CD14-positive monocyte (primary cell): ENCODE measurements around the gene IPO9. TPM values are rescaled to one million over a fixed set of nuclear protein-coding genes. Genes with fewer than 3 reads are reported as not detected.
A peak's percentile ranks its signal among the peaks of the same experiment; 100 is the strongest.

Experiments
- DNase-seq, 3 donors: peaks; one replicate each; pipeline ENCODE4 v3.0.0-alpha.2; 2011 to 2022
- H2AFZ ChIP-seq: 2 replicates; pipeline ENCODE4 v1.6.0; 2012; ENCODE audit warnings: mild to moderate bottlenecking, low read depth, low read length, inconsistent platforms; ENCODE audit not compliant: insufficient read depth, poor library complexity, severe bottlenecking
- H3K27ac ChIP-seq, 2 donors: 1 replicate in 1 of 2; 2 replicates in 1 of 2; pipeline ENCODE4 v1.5.1; 2012 to 2013; ENCODE audit warnings: low read length in 2 of 2, control low read depth in 1 of 2, inconsistent platforms in 1 of 2, low read depth in 1 of 2, mild to moderate bottlenecking in 1 of 2
- H3K27me3 ChIP-seq, 2 donors: one replicate each; pipeline versions ENCODE4 v1.6.0 to v1.6.1; 2011 to 2013; ENCODE audit warnings: low read length in 2 of 2; ENCODE audit not compliant: control insufficient read depth in 2 of 2, insufficient read depth in 2 of 2
- H3K36me3 ChIP-seq, 2 donors: replicated peaks in 1 of 2; 1 replicate in 1 of 2; 2 replicates in 1 of 2; pipeline versions ENCODE4 v1.5.1 to v1.6.1; 2012 to 2013; ENCODE audit warnings: low read length in 2 of 2, control low read depth in 1 of 2, inconsistent platforms in 1 of 2, mild to moderate bottlenecking in 1 of 2; ENCODE audit not compliant: insufficient read depth in 2 of 2, control insufficient read depth in 1 of 2
- H3K4me1 ChIP-seq, 2 donors: 1 replicate in 1 of 2; 2 replicates in 1 of 2; pipeline versions ENCODE4 v1.5.1 to v1.6.1; 2012 to 2013; ENCODE audit warnings: low read length in 2 of 2, control low read depth in 1 of 2, inconsistent platforms in 1 of 2, mild to moderate bottlenecking in 1 of 2, moderate library complexity in 1 of 2; ENCODE audit not compliant: insufficient read depth in 2 of 2, control insufficient read depth in 1 of 2
- H3K4me2 ChIP-seq: replicated peaks from 2 replicates; pipeline ENCODE3; 2012; ENCODE audit warnings: low read length, moderate library complexity, mild to moderate bottlenecking; ENCODE audit not compliant: poor library complexity, severe bottlenecking; ENCODE audit errors: extremely low read depth
- H3K4me3 ChIP-seq, 3 experiments: fragments of 200-600 bp in 1 of 3; sonication (generic) in 1 of 3; replicated peaks in 1 of 3; 1 replicate in 2 of 3; 2 replicates in 1 of 3; pipeline ENCODE4 v1.5.1; 2011 to 2013; ENCODE audit warnings: low read length in 3 of 3, mild to moderate bottlenecking in 3 of 3, control low read depth in 2 of 3, low read depth in 2 of 3, inconsistent platforms in 1 of 3, moderate library complexity in 1 of 3
- H3K79me2 ChIP-seq: 2 replicates; pipeline ENCODE4 v1.6.0; 2012; ENCODE audit warnings: mild to moderate bottlenecking, control low read depth, inconsistent platforms, low read length, moderate library complexity; ENCODE audit not compliant: insufficient read depth
- H3K9ac ChIP-seq: 2 replicates; pipeline ENCODE4 v1.6.0; 2017; ENCODE audit warnings: low read length, mild to moderate bottlenecking; ENCODE audit not compliant: insufficient read depth, poor library complexity, severe bottlenecking
- H3K9me3 ChIP-seq, 2 donors: replicated peaks in 1 of 2; 1 replicate in 1 of 2; 2 replicates in 1 of 2; pipeline versions ENCODE4 v1.5.1 to v1.6.1; 2012 to 2013; ENCODE audit warnings: low read length in 2 of 2, control low read depth in 1 of 2; ENCODE audit not compliant: control insufficient read depth in 1 of 2, insufficient read depth in 1 of 2
- H4K20me1 ChIP-seq: 2 replicates; pipeline ENCODE4 v1.6.0; 2012; ENCODE audit warnings: mild to moderate bottlenecking, low read length, control low read depth, moderate library complexity; ENCODE audit not compliant: insufficient read depth
- H3K27ac Mint-ChIP-seq, 7 donors: one replicate each; pipeline ENCODE4 v1.8.0; 2020; ENCODE audit warnings: mild to moderate bottlenecking in 7 of 7, mixed read lengths in 7 of 7, moderate library complexity in 6 of 7, inconsistent platforms in 2 of 7
- H3K27me3 Mint-ChIP-seq, 3 donors: one replicate each; pipeline ENCODE4 v1.8.0; 2021 to 2022; ENCODE audit warnings: low read depth in 3 of 3, mild to moderate bottlenecking in 3 of 3, mixed read lengths in 3 of 3, moderate library complexity in 3 of 3, inconsistent platforms in 1 of 3
- H3K36me3 Mint-ChIP-seq, 2 donors: one replicate each; pipeline ENCODE4 v1.8.0; 2020; ENCODE audit warnings: mixed read lengths in 2 of 2, inconsistent platforms in 1 of 2, mild to moderate bottlenecking in 1 of 2
- H3K4me1 Mint-ChIP-seq: one replicate; pipeline ENCODE4 v1.8.0; 2020; ENCODE audit warnings: mild to moderate bottlenecking, mixed read lengths
- H3K4me3 Mint-ChIP-seq, 2 donors: one replicate each; pipeline ENCODE4 v1.8.0; 2020; ENCODE audit warnings: mild to moderate bottlenecking in 2 of 2, mixed read lengths in 2 of 2, moderate library complexity in 1 of 2
- H3K9me3 Mint-ChIP-seq, 7 donors: one replicate each; pipeline ENCODE4 v1.8.0; 2020 to 2022; ENCODE audit warnings: mixed read lengths in 7 of 7, mild to moderate bottlenecking in 6 of 7, moderate library complexity in 6 of 7, inconsistent platforms in 2 of 7
- WGBS: methylation state at CpG from one replicate; pipeline ENCODE4 v1.1.5; 2013; ENCODE audit warnings: missing lambda C conversion rate; ENCODE audit not compliant: insufficient coverage; 5-methylcytosine and 5-hydroxymethylcytosine counted together
- intact Hi-C, 2 donors: fragments of 100-400 bp; cut with micrococcal nuclease; formaldehyde crosslinking; loops; one replicate each; pipeline versions ENCODE4 v1.15.0 to v1.15.1; 2023
- polyA plus RNA-seq, 3 donors: library from polyadenylated mRNA; depleted of rRNA in 1 of 3; unstranded in 2 of 3; stranded (reverse) in 1 of 3; fragments of 300-500 nt in 2 of 3; fragments of >200 nt in 1 of 3; fragmentation: Illumina TruSeq in 2 of 3; gene quantifications; 1 replicate in 2 of 3; 2 replicates in 1 of 3; pipeline ENCODE4 v1.2.3, GENCODE V29; 2012 to 2021
- TF ChIP-seq, protein P1 (sequence below): fragments of 200-600 bp; IDR thresholded peaks from one replicate; pipeline ENCODE4 v1.8.0; 2022; ENCODE audit warnings: antibody characterized with exemption, mild to moderate bottlenecking

Gene IPO9
- polyA plus RNA-seq, 3 donors, result 11.3 to 12.6 (median 12.0) TPM

GRCh38 chr1:201895120-201895665 lies 66.2 kb downstream of the IPO9 start:
- Mint-ChIP-seq H3K27ac (no peak overlapping the region), H3K36me3 (no peaks in the 10 kb centered on the region), H3K27me3 (peaks cover 9 to 15% (median 12%) of the 10 kb centered on the region in 3 donors), H3K4me3 (no peak overlapping the region), H3K9me3 (peaks cover 0 to 1% (median 0%) of the 10 kb centered on the region in 7 donors), H3K4me1 (peaks cover 6% of the 10 kb centered on the region)
- Histone ChIP-seq H2AFZ (no peak overlapping the region), H3K9ac (no peak overlapping the region), H3K36me3 (no peaks in the 10 kb centered on the region), H3K4me2 (no peak overlapping the region), H3K4me3 (no peak overlapping the region), H4K20me1 (no peaks in the 10 kb centered on the region), H3K27ac (no peak overlapping the region), H3K9me3 (no peaks in the 10 kb centered on the region), H3K79me2 (no peaks in the 10 kb centered on the region), H3K27me3 (peaks cover under 1 to 13% of the 10 kb centered on the region in 2 donors), H3K4me1 (no peaks in the 10 kb centered on the region)
- TF ChIP-seq, protein P1, sequence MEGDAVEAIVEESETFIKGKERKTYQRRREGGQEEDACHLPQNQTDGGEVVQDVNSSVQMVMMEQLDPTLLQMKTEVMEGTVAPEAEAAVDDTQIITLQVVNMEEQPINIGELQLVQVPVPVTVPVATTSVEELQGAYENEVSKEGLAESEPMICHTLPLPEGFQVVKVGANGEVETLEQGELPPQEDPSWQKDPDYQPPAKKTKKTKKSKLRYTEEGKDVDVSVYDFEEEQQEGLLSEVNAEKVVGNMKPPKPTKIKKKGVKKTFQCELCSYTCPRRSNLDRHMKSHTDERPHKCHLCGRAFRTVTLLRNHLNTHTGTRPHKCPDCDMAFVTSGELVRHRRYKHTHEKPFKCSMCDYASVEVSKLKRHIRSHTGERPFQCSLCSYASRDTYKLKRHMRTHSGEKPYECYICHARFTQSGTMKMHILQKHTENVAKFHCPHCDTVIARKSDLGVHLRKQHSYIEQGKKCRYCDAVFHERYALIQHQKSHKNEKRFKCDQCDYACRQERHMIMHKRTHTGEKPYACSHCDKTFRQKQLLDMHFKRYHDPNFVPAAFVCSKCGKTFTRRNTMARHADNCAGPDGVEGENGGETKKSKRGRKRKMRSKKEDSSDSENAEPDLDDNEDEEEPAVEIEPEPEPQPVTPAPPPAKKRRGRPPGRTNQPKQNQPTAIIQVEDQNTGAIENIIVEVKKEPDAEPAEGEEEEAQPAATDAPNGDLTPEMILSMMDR, result no peak
- WGBS, result 80% methylated on average over 4 of the region's 7 CpGs
- intact Hi-C loops, result loop anchor here in 1 of 2 donors (5.0 kb wide), 1 partner anchor 77 kb away; no protein-coding TSS in a partner anchor
- DNase-seq, result no peak

DNA sequence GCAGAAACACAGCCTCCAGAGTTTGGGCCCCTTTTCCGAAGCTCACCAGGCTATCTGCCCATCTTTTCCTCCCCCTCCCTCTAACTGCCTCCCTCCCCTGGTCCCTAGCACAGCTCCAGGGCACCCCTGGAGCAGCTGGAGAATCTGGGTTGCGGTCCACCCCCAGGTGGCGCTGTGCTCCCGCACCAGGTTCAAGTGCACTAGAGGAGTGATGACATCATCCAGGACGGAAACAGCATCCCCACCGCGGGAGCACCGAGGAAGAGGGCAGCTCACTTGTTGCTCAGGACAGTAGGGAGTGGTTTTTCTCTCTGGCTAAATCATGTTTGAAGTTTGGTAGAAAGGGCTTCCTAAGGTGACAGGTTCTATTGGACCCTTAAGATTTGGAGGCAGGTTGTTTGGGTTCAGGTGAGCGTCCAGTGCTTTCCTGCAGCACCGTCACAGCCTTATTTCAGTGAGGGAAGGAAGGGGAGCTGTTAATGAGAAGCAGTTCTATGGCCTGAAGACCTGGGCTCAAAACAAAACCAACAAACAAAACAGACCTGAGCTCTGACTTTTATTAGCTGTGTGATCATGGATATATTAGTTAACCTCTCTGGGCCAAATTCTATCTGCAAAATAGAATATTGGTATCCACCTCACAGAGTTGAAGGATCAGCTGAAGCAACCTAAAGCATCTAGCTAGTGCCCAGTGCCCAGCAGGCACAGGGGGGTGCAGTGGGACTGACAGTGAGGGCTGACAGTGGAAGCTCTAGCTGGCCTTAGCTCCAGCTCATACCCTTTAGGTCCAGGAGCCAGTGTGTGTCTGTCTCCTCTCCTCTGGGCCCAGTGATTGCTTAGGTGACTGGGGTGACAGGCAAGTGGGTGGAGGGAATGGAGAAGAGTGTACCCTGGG lies 67.2 kb downstream of the IPO9 start:
- Histone ChIP-seq H4K20me1 (no peaks in the 10 kb centered on the region), H3K79me2 (no peaks in the 10 kb centered on the region), H3K27me3 (peaks cover 0 to 3% of the 10 kb centered on the region in 2 donors), H3K4me3 (no peak overlapping the region), H3K27ac (no peak overlapping the region), H3K9ac (no peak overlapping the region), H2AFZ (peak overlapping the region; percentile 12), H3K36me3 (no peaks in the 10 kb centered on the region), H3K9me3 (no peaks in the 10 kb centered on the region), H3K4me2 (no peak overlapping the region), H3K4me1 (no peaks in the 10 kb centered on the region)
- intact Hi-C loops, result loop anchor here (1.0 to 5.0 kb wide), 2 partner anchors 76 to 78 kb away; no protein-coding TSS in a partner anchor
- H3K4me1 Mint-ChIP-seq, result peaks cover 6% of the 10 kb centered on the region
- WGBS, result 2% methylated on average over 7 of the region's 10 CpGs
- TF ChIP-seq, protein P1, result peak; percentile 96
- peak overlapping the region in 1 of 7 donors; percentile 15 for H3K27ac Mint-ChIP-seq
- DNase-seq, result peak; percentile 81 to 90 (median 82)
- H3K27me3 Mint-ChIP-seq, result peaks cover 4 to 8% (median 7%) of the 10 kb centered on the region in 3 donors
- H3K4me3 Mint-ChIP-seq, result peak overlapping the region; percentile 12 to 47
- H3K36me3 Mint-ChIP-seq, result no peaks in the 10 kb centered on the region
- peaks cover 0 to 1% (median 0%) of the 10 kb centered on the region in 7 donors for H3K9me3 Mint-ChIP-seq
